ENCODE results near the gene ABCC1.
"Not testable (repeated sequence)": the region's sequence is repeated elsewhere in the genome, so short reads cannot be mapped to it uniquely, and the experiment has no call there.

The ABCC1 gene

GRCh38 chr16:16100631-16101030 is 151.2 kb downstream of the ABCC1 start:
- no peaks in the 10 kb centered on the region for H3K27me3 Mint-ChIP-seq
- H3K27ac Mint-ChIP-seq = no peak overlapping the region
- ATAC-seq (replicated peaks) (peak; percentile 49 to 61), DNase-seq (no peak)
- no peaks in the 10 kb centered on the region for H3K9me3 Mint-ChIP-seq
- H3K4me1 Mint-ChIP-seq = peaks cover 26 to 27% of the 10 kb centered on the region in 2 donors
- peaks cover 54 to 82% of the 10 kb centered on the region in 2 donors for H3K36me3 Mint-ChIP-seq
- no peak overlapping the region for H3K4me3 Mint-ChIP-seq

GRCh38 chr16:16101585-16101984 is 152.2 kb downstream of the ABCC1 start:
- H3K36me3 Mint-ChIP-seq = peaks cover 53 to 75% of the 10 kb centered on the region in 2 donors

GRCh38 chr16:16102738-16103137 is 153.3 kb downstream of the ABCC1 start:
- H3K27me3 Mint-ChIP-seq = no peaks in the 10 kb centered on the region
- peak overlapping the region; percentile 21 for H3K27ac Mint-ChIP-seq
- H3K36me3 Mint-ChIP-seq = peaks cover 55 to 73% of the 10 kb centered on the region in 2 donors
- H3K9me3 Mint-ChIP-seq = no peaks in the 10 kb centered on the region
- peaks cover 24 to 27% of the 10 kb centered on the region in 2 donors for H3K4me1 Mint-ChIP-seq
- ATAC-seq (replicated peaks) (no peak), DNase-seq (no peak)
- H3K4me3 Mint-ChIP-seq = no peak overlapping the region

More at GRCh38 chr16:16101585-16101984, 152.2 kb downstream of the ABCC1 start:
- Mint-ChIP-seq H3K4me1 (peaks cover 24 to 27% of the 10 kb centered on the region in 2 donors), H3K27ac (peak overlapping the region; percentile 60), H3K4me3 (no peak overlapping the region), H3K27me3 (no peaks in the 10 kb centered on the region), H3K9me3 (no peaks in the 10 kb centered on the region)
- no peak for DNase-seq
- ATAC-seq (replicated peaks) = no peak

- DNase-seq; ATAC-seq (replicated peaks); H3K27me3 Mint-ChIP-seq; H3K4me3 Mint-ChIP-seq; H3K9me3 Mint-ChIP-seq: not testable (repeated sequence)
- Mint-ChIP-seq H3K4me1 (peaks cover 19 to 20% of the 10 kb centered on the region in 2 donors), H3K27ac (peak overlapping the region; percentile 77), H3K36me3 (peaks cover 50 to 69% of the 10 kb centered on the region in 2 donors)
Measured at GRCh38 chr16:16104132-16104803, 154.9 kb downstream of the ABCC1 start.

GRCh38 chr16:16104804-16105141 is 155.4 kb downstream of the ABCC1 start:
- H3K27ac Mint-ChIP-seq; H3K9me3 Mint-ChIP-seq; ATAC-seq (replicated peaks); H3K27me3 Mint-ChIP-seq; H3K4me3 Mint-ChIP-seq; DNase-seq: not testable (repeated sequence)
- Mint-ChIP-seq H3K36me3 (peaks cover 52 to 69% of the 10 kb centered on the region in 2 donors), H3K4me1 (peaks cover 15 to 17% of the 10 kb centered on the region in 2 donors)

GRCh38 chr16:16105646-16106045 is 156.2 kb downstream of the ABCC1 start:
- Mint-ChIP-seq H3K27ac (no peak overlapping the region), H3K4me1 (peaks cover 6 to 10% of the 10 kb centered on the region in 2 donors), H3K36me3 (peaks cover 55 to 70% of the 10 kb centered on the region in 2 donors), H3K27me3 (no peaks in the 10 kb centered on the region), H3K4me3 (no peak overlapping the region), H3K9me3 (no peaks in the 10 kb centered on the region)
- ATAC-seq (replicated peaks) (no peak), DNase-seq (no peak)

- DNase-seq (no peak), ATAC-seq (replicated peaks) (no peak)
- Mint-ChIP-seq H3K9me3 (no peaks in the 10 kb centered on the region), H3K27ac (no peak overlapping the region), H3K4me3 (no peak overlapping the region), H3K27me3 (no peaks in the 10 kb centered on the region), H3K36me3 (peaks cover 60 to 75% of the 10 kb centered on the region in 2 donors), H3K4me1 (peaks cover 2 to 7% of the 10 kb centered on the region in 2 donors)
Measured at GRCh38 chr16:16106466-16106865, 157.1 kb downstream of the ABCC1 start.

- ATAC-seq (replicated peaks) = no peak
- Mint-ChIP-seq H3K27ac (no peak overlapping the region), H3K36me3 (peaks cover 57 to 73% of the 10 kb centered on the region in 2 donors), H3K27me3 (no peaks in the 10 kb centered on the region), H3K9me3 (no peaks in the 10 kb centered on the region), H3K4me3 (no peak overlapping the region), H3K4me1 (peaks cover 0 to 2% of the 10 kb centered on the region in 2 donors)
- DNase-seq = no peak
Measured at GRCh38 chr16:16107839-16108238, 158.4 kb downstream of the ABCC1 start.

- ATAC-seq (replicated peaks) (no peak), DNase-seq (no peak)
- H3K36me3 Mint-ChIP-seq = peaks cover 53 to 72% of the 10 kb centered on the region in 2 donors
- no peak overlapping the region for H3K27ac Mint-ChIP-seq
- no peaks in the 10 kb centered on the region for H3K9me3 Mint-ChIP-seq
- no peak overlapping the region for H3K4me3 Mint-ChIP-seq
- H3K27me3 Mint-ChIP-seq = no peaks in the 10 kb centered on the region
- peaks cover 0 to 2% of the 10 kb centered on the region in 2 donors for H3K4me1 Mint-ChIP-seq
Measured at GRCh38 chr16:16108759-16109158, 159.3 kb downstream of the ABCC1 start.

- Mint-ChIP-seq H3K4me1 (no peaks in the 10 kb centered on the region), H3K36me3 (peaks cover 50 to 74% of the 10 kb centered on the region in 2 donors), H3K9me3 (no peaks in the 10 kb centered on the region), H3K27ac (peak overlapping the region; percentile 77), H3K27me3 (no peaks in the 10 kb centered on the region), H3K4me3 (no peak overlapping the region)
- DNase-seq (no peak), ATAC-seq (replicated peaks) (no peak)
Measured at GRCh38 chr16:16109453-16110110, 160.2 kb downstream of the ABCC1 start.

GRCh38 chr16:16110111-16110490 is 160.7 kb downstream of the ABCC1 start:
- Mint-ChIP-seq H3K27ac (peak overlapping the region; percentile 77), H3K4me3 (no peak overlapping the region), H3K4me1 (no peaks in the 10 kb centered on the region), H3K27me3 (no peaks in the 10 kb centered on the region), H3K36me3 (peaks cover 55 to 76% of the 10 kb centered on the region in 2 donors), H3K9me3 (no peaks in the 10 kb centered on the region)
- ATAC-seq (replicated peaks) (no peak), DNase-seq (no peak)

- Mint-ChIP-seq H3K36me3 (peaks cover 64 to 81% of the 10 kb centered on the region in 2 donors), H3K4me3 (no peak overlapping the region), H3K27me3 (no peaks in the 10 kb centered on the region), H3K27ac (no peak overlapping the region), H3K9me3 (no peaks in the 10 kb centered on the region), H3K4me1 (no peaks in the 10 kb centered on the region)
- ATAC-seq (replicated peaks) (no peak), DNase-seq (no peak)
Measured at GRCh38 chr16:16111639-16112038, 162.2 kb downstream of the ABCC1 start.

GRCh38 chr16:16112450-16113053 is 163.1 kb downstream of the ABCC1 start:
- no peak for DNase-seq
- Mint-ChIP-seq H3K27ac (no peak overlapping the region), H3K9me3 (no peaks in the 10 kb centered on the region), H3K36me3 (peaks cover 67 to 86% of the 10 kb centered on the region in 2 donors), H3K4me1 (no peaks in the 10 kb centered on the region), H3K4me3 (no peak overlapping the region), H3K27me3 (no peaks in the 10 kb centered on the region)
- ATAC-seq (replicated peaks) = no peak

GRCh38 chr16:16113076-16113475 is 163.7 kb downstream of the ABCC1 start:
- ATAC-seq (replicated peaks) (no peak), DNase-seq (no peak)
- Mint-ChIP-seq H3K4me1 (no peaks in the 10 kb centered on the region), H3K36me3 (peaks cover 72 to 87% of the 10 kb centered on the region in 2 donors), H3K9me3 (peaks cover 0 to 3% of the 10 kb centered on the region in 2 donors), H3K27ac (no peak overlapping the region), H3K27me3 (no peaks in the 10 kb centered on the region), H3K4me3 (no peak overlapping the region)

GRCh38 chr16:16116841-16117240 is 167.4 kb downstream of the ABCC1 start:
- peaks cover 0 to 4% of the 10 kb centered on the region in 2 donors for H3K9me3 Mint-ChIP-seq

More at GRCh38 chr16:16116841-16117240, 167.4 kb downstream of the ABCC1 start:
- H3K27ac Mint-ChIP-seq = no peak overlapping the region
- H3K36me3 Mint-ChIP-seq = peaks cover 66 to 86% of the 10 kb centered on the region in 2 donors
- no peaks in the 10 kb centered on the region for H3K27me3 Mint-ChIP-seq
- ATAC-seq (replicated peaks) (no peak), DNase-seq (no peak)
- H3K4me1 Mint-ChIP-seq = no peaks in the 10 kb centered on the region
- H3K4me3 Mint-ChIP-seq = no peak overlapping the region

Measured in stimulated activated naive B cell treated with anti-CD40 and anti-IgM and Interleukin-4, amounts not matched to agents 10 μg/mL and 1 μg/mL and 100 μg/mL, for 72 hours (primary cell).